D721Med (cell line): Measurements from ENCODE around the gene SPRED2.

Source experiments
- DNase-seq: peaks from one replicate; pipeline ENCODE4 v3.0.0; 2011; ENCODE audit warnings: low spot score; ENCODE audit not compliant: insufficient read length
- FAIRE-seq: peaks from 2 replicates; lab custom pipeline; 2011; peaks lifted over from hg19 to GRCh38; lab: Jason Lieb, UNC
- CTCF ChIP-seq: IDR thresholded peaks from 2 replicates; pipeline ENCODE4 v1.5.1; 2012; ENCODE audit warnings: mild to moderate bottlenecking, control low read depth; ENCODE audit not compliant: insufficient read depth; ENCODE audit errors: missing control alignments

Gene SPRED2

GRCh38 chr2:65367524-65367923 is 64.9 kb downstream of the SPRED2 start:
- no peak for FAIRE-seq
- no peak for DNase-seq
- no peak for TF ChIP-seq CTCF

- TF ChIP-seq CTCF = no peak
- FAIRE-seq (no peak), DNase-seq (no peak)
Measured at GRCh38 chr2:65366595-65367125, 65.7 kb downstream of the SPRED2 start.

DNA sequence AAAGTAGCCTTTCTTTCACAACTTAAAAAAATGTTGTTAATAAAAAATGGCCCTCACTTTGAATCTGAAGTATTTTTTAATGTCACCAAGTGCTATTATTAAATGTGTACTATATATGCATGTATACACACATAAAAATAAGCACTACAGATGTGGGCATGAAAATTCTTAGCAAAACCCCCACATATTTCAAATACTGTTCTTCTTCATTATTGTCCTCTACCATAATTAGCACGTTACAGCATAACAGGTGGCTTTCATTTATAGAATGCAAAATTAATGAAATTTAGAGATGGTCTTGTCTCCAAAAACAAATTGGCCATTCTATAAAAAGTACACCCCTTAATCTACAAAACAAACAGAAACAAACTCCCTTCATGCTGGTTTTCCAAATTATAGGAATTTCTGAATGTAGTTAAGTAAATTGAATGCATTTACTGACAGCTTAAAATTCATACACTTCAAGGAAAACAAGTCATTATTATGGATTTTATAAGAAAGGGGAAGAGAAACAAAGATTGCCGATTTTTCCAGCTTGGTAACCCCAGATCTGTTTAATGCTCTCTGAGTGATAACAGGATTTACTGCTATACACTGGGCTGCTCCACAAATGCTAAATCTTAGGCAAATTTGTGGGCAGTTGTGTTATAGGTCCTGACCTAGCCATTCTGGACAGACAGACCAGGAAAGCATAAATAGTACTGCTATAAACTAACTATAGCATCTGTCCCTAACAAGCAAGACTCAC is 67.2 kb downstream of the SPRED2 start:
- no peak for TF ChIP-seq CTCF
- DNase-seq (no peak), FAIRE-seq (no peak)

GRCh38 chr2:65363879-65364666 is 68.3 kb downstream of the SPRED2 start:
- FAIRE-seq (no peak), DNase-seq (no peak)
- TF ChIP-seq CTCF = no peak

DNA sequence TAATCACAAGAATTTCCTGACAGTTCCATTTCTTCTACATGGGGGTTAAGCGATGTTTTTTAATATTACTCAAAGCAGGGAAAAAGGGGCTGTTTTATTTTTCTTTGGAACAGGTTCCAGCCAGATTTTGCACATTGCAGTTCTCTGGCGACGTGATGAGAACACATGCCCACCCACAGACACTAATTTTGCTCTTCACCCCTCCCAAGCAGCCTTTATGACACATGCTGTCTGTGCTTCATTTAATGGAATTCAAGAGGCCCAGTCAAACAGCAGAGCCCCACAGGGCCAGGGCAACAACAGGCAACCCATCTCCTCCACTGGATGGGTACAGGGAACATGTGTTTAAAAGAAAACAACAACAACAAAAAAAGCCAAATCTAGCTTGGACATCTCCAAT is 70.8 kb downstream of the SPRED2 start:
- FAIRE-seq (no peak), DNase-seq (no peak)
- no peak for TF ChIP-seq CTCF

GRCh38 chr2:65360441-65360840 is 72.0 kb downstream of the SPRED2 start:
- no peak for TF ChIP-seq CTCF
- FAIRE-seq = no peak
- no peak for DNase-seq
